ENCODE data around the gene S100A14.
"Not testable (repeated sequence)": the region's sequence is repeated elsewhere in the genome, so short reads cannot be mapped to it uniquely, and the experiment has no call there.

The S100A14 gene

GRCh38 chr1:153614189-153614900 is 1.8 kb downstream of the S100A14 start:
- no peak for DNase-seq

DNA sequence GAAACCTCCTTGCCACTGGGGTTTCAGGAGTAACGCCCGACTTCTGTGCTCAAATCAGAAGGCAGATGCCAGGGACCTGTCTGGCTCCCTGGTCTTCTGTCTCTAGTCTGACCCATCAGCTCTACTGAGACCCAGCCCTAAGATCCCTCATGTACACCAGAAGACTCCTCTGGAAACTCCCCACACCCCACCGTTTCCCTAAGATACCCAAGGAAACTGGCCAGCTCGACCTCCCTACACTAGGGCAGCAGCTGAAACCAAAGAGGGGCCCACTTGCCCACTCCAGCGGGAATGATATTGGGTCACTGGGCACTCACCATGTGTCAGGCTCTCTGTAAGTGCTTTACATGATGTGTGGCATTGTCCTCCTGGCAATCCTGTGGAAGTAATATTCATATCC is 2.7 kb downstream of the S100A14 start:
- no peak for DNase-seq

GRCh38 chr1:153612755-153613331 is 3.3 kb downstream of the S100A14 start, which contains the start of gene S100A16:
Gene S100A16 (minus strand): TSS chr1:153613137. CDS start chr1:153608151, 4,986 bp downstream.
- DNase-seq: peak; percentile 76

DNA sequence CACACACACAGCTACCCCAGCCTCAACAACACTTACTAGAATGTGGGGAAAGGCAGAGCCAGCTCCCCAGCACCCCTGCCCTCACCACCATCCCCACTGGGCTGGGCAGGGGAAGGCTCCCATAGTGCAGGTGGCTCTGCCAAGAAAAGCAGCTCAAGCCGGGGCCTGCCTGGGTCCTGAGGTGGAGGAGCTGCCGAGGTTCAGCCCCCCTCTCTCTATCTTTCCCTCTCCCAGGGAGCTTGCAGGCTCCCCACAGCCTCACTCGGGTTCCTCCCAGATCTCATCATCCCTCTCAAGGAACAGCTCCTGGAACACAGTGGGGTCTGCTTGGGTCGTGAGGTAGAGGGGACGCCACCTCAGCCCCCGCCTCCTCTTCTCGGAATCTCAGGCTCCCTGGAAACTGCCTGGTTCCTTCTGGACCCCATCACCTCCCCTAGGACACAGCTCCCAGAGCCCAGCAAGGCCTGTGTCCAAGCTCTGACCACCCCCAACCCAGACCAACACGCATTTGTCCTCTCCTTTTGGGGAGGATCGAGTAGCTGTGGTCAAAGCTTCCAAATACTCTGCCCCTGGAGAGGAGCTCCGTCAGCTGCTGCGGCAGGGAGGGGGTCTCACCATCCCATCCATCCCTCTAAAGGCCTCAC is 3.9 kb downstream of the S100A14 start:
- no peak for DNase-seq

DNA sequence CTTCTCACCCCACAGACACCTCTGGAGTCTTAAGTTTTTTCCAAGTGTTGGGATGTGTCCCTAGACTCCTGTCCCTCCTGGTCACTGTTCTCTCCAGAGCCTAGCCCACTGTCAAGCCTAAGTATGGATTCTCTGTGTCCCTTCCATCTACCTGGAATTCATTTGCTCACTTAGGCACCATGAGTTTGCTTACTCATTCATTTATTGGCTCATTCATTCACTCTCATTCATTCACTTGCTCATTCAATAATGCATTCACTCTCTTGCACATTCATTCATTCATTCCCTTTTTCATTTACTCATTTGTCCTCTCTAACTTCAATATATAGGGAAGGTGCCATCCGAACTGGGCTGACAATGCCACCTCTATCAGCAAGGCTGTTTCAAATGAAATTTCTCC is 4.8 kb downstream of the S100A14 start:
- no peak for DNase-seq

DNA sequence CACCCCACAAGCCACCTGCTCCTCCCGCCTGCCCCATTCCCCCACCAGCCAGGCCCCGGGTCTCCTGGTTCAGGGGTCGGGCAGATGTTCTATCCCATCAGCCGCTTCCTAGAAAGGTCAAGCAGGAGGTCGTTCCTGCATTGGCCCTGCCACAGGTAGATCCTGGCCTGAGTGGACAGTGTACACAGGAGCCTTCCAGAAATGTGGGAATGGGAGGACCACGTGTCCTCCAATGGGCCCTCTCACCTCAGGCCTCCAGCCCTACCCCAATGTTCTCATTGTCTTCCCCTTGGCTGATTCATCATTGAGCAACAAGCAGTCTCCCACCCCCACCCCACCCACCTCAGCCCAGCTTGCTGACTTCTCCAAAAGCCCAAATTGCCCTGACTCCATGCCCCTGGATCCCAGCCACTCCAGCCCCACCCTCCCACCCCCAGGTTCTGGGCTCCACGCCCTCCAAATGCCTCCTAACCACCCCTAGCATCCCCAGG is 5.3 kb downstream of the S100A14 start:
- no peak for DNase-seq

DNA sequence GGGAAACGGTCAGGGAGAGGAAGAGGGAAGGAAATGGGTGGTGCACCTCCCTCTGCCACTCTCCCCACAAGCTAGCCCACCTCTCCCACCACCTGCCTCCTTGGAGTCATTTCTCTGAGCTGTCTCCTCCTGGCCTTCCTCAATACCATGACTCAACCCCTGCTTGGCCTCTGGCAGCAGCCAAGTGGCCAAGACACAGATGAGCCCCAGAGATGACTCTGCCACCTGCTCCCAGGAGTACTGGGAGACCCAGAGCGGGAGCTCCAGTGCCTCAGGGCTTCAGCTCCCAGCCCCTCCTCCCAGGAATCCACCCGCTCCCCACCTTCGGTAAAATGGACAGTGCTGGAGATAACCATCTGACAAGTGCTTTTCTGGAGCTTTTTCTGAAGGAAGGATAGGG is 5.8 kb downstream of the S100A14 start:
- DNase-seq: no peak

GRCh38 chr1:153609585-153609907 is 6.6 kb downstream of the S100A14 start:
- DNase-seq: no peak

DNA sequence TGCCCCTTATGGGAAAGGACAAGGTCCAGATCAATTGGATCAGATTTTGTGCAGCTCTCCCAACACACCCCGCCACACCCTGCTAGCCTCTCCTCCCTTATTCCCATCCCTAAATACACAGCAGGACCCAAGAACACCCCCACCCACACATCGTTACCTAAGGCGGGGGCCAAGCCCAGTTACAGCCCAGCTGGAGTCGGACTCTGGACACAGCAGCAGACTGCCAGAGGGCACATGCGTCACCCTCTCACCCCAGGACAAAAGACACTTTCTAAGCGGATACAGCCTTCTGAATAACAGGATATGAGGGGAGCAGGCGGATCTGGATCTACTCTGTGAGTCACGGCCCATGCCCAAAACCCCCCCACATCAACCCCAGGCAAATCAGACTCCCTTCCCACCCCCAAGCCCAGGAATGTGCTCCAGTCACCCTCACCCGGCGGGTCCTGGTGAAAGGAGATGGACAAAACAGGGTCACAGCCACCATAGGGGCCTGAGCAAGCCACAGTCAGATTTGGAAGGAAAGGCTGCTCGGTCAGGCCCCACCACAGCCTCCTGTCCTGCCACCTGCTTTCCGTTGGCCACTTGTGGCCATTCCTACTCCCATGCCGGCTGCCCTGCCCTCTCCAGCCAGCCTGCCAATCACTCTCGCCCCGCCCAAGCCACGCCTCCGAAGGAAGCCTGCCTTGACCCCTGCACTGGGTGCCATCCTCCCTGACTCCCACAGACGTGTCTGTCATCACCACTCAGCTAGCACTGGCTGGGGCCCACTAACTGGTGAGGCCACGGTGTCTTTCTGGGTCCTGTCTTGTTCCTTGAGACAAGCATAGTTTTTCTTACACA is 7.2 kb downstream of the S100A14 start:
- no peak for DNase-seq

- no peak for DNase-seq
Measured at GRCh38 chr1:153608089-153608682, 7.9 kb downstream of the S100A14 start.

GRCh38 chr1:153607381-153607780 is 8.7 kb downstream of the S100A14 start:
- no peak for DNase-seq

DNA sequence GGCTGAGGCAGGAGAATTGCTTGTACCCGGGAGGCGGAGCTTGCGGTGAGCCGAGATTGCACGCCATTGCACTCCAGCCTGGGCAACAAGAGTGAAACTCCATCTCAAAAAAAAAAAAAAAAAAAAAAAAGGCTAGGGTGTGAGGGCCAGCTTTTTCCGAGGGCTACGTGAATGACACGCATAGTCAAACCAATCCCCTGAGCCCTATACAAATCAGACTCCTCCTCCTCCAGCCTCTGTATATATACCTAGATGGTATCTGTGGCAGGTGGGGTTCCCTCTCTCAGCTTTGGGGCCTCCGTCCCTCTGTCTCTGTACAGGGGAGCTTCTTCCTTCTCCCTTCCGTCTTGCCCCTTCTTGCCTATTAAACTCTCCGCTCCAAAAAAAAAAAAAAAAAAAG is 9.9 kb downstream of the S100A14 start:
- DNase-seq: no peak

DNA sequence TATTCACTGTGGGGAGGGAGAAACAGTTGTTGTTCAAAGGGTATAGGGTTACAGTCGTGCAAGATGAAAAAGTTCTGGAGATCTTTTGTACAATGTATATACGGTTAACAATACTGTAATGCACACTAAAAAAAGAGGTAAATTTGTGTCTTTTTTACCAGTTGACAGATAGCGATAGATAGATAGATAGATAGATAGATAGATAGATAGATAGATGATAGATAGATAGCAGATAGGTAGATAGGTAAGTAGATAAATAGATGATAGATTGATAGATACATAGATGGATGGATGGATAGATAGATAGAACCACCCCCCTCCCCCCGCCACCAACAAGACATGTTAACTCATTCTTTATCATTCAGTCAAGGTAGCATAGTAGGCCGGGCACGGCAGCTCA is 13.4 kb downstream of the S100A14 start:
- no peak for DNase-seq

DNA sequence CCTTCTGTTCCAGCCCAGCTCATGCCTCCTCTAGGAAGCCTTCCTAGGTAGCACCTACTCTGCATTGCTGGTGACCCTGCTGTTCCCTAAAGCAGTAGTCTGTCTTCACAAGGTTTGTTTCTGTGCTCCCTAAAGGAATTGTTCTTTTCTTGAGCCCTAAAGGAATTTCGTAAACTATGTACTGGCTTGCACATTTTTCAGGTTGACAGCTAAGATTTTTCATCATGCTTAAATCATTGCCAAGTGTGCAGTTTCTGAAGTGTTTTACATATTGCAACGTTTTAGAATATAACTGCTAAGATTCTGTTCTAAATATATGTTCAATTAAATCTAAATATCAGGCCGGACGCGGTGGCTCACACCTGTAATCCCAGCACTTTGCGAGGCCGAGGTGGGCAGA is 16.3 kb downstream of the S100A14 start:
- no peak for DNase-seq

DNA sequence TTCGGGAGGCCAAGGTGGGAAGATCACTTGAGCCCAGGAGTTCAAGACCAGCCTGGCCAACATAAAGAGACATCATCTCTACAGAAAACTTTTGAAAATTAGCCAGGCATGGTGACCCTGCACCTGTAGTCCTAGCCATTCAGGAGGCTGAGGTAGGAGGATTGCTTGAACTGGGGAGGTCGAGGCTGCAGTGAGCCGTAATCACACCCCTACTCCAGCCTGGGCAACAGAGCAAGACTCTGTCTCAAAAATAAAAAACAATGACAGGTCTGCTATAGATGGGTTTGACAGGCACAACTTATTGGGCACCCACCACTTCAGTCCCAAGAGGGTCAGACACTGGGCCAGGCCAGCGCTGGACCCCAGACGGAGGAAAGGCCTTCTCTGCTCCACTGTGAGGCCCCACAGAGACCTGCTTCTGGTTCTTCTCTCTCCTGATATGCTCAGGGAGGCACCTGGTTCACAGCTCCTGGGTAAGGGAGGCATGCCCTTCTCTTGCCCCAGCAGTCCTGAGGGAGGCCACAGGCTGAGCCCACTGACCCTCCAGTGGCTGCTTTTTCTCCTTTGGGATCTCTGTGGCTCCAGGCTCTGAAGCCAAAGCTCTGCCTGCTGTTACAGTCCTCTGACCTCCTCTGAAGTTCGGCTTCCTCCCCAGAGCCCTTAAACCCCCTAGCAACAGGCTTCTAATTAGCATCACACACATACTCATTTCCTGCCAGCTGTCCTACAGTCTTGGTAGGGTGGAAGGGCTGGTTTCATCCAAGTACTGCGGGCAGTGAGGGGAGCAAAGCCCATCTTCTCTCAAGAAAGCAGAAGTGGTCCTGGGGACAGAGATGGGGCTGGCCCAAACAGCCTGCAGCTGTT is 17.6 kb downstream of the S100A14 start:
- DNase-seq: peak; percentile 57

DNA sequence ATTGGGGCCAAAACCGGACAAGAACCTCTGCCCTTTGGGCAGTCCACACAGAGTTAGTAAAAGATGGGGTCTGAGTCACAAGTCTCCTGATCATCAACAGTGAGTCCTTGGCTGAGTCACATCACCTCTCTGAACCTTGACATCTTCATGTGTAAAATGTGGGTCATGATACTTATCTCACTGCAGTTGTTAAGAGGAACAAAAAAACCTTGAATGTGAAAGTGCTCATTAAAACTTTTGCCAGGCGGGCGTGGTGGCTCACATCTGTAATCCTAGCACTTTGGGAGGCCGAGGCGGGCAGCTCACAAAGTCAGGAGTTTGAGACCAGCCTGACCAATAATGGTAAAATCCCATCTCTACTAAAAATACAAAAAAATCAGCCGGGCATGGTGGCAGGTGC is 18.9 kb downstream of the S100A14 start:
- DNase-seq: no peak

DNA sequence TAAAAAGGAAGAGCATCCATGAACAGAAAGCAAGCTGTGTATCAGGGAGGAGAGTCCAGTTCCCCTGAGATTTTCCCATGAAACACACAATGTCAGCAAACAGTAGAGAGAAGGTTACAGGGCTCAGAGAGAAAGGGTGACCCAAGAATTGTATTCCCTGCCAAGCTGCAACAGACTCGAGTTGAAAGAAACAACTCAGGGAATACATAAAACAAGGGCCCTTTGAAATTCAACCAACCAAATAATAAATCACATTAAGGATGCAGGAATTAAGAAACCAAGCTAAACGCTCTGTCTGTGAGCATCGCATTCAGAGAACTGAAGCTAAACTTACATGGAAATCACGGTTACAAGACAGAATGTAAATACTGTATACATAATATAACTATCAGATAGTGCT is 23.4 kb downstream of the S100A14 start:
- no peak for DNase-seq

GRCh38 chr1:153588482-153588881 is 27.6 kb downstream of the S100A14 start:
- no peak for DNase-seq

DNA sequence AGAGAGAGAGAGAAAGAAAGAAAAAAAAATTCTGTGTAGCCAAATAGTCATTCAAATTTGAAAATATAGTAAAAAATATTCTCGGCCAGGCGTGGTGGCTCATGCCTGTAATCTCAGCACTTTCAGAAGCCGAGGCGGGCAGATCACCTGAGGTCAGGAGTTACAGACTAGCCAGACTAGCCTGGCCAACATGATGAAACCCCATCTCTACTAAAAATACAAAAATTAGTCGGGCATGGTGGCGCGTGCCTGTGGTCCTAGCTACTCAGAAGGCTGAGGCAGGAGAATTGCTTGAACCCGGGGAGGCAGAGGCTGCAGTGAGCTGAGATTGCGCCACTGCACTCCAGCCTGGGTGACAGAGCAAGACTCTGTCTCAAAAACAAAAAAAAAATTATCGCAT is 28.1 kb downstream of the S100A14 start:
- not testable (repeated sequence) for DNase-seq

DNA sequence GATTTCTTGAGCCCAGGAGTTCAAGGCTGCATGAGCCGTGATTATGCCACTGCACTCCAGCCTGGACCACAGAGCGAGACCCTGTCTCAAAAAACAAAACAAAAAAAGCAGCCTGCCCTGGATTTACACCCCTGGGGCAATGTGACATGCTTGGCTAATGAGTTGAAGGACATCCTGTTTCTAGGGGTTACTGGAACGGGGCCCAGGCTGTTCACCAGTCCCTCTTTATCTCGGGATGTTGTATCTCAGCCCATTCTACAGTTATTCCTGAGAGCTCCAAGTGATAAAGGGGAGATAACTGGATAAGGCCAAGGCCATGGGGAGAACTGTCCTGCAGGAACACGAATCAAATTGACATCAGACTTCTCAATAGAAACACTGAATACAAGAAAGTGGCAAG is 28.8 kb downstream of the S100A14 start:
- no peak for DNase-seq

GRCh38 chr1:153586347-153586746 is 29.8 kb downstream of the S100A14 start:
- DNase-seq: no peak

DNA sequence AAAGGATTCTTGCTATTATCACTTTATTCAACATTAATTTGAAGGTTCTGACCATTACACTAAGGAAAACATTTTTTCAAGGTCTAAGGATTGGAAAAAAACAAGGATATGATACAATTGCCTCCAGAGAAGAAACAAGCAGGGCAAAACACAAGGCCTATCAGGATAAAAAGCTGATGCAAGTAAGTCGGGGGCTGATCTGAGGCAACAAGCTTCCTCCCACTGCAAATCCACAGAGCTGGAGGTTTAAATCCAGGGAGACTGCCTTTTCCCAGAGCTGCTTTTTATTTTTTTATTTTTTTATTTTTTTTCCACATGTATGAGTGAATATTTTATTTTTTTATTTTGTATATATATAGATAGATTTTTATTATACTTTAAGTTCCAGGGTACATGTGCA is 31.1 kb downstream of the S100A14 start:
- no peak for DNase-seq

Measured in femur (tissue), 1 donor.